Neural cell (in vitro differentiated cells): Measurements from ENCODE around the gene KLF12. TPM values are rescaled to one million over a fixed set of nuclear protein-coding genes. Genes with fewer than 3 reads are reported as not detected.

Experiments used
- H2AFZ ChIP-seq: fragments of 200-600, 300-800 bp; sonication (generic), shearing (Covaris generic); 2 replicates; pipeline ENCODE4 v1.6.0; 2014; ENCODE audit warnings: low read depth, mild to moderate bottlenecking, antibody characterized with exemption, low read length, moderate library complexity
- H3F3A ChIP-seq: fragments of 200-600 bp; shearing (Covaris generic); 2 replicates; pipeline ENCODE4 v1.6.1; 2016; ENCODE audit warnings: mild to moderate bottlenecking, moderate library complexity, mixed read lengths, antibody characterized with exemption, low read length; ENCODE audit not compliant: insufficient read depth, poor library complexity, severe bottlenecking
- H3K27ac ChIP-seq: fragments of 200-600, 300-800 bp; sonication (generic), shearing (Covaris generic); 2 replicates; pipeline ENCODE4 v1.5.1; 2014; ENCODE audit warnings: mild to moderate bottlenecking, low read length, moderate library complexity
- H3K27me3 ChIP-seq: fragments of 300-800, 200-600 bp; sonication (generic), shearing (Covaris generic); 2 replicates; pipeline ENCODE4 v1.6.0; 2014; ENCODE audit warnings: mild to moderate bottlenecking, low read depth, low read length, moderate library complexity; ENCODE audit not compliant: insufficient read depth
- H3K36me3 ChIP-seq: fragments of 300-800, 200-600 bp; sonication (generic), shearing (Covaris generic); 2 replicates; pipeline ENCODE4 v1.5.1; 2014; ENCODE audit warnings: mild to moderate bottlenecking, antibody characterized with exemption, low read length, moderate library complexity; ENCODE audit not compliant: insufficient read depth
- H3K4me2 ChIP-seq: fragments of 300-800, 200-600 bp; sonication (generic), shearing (Covaris generic); 2 replicates; pipeline ENCODE4 v1.6.0; 2014; ENCODE audit warnings: mild to moderate bottlenecking, low read length
- H3K4me3 ChIP-seq: fragments of 300-800, 200-600 bp; sonication (generic), shearing (Covaris generic); 2 replicates; pipeline ENCODE4 v1.5.1; 2014; ENCODE audit warnings: mild to moderate bottlenecking, low read length, moderate library complexity
- H3K79me2 ChIP-seq: fragments of 200-600 bp; shearing (Covaris generic); replicated peaks from 2 replicates; pipeline ENCODE4 v1.6.0; 2014; ENCODE audit warnings: mild to moderate bottlenecking, low read length, moderate library complexity; ENCODE audit not compliant: insufficient read depth
- H3K9ac ChIP-seq: fragments of 300-800, 200-600 bp; sonication (generic), shearing (Covaris generic); 2 replicates; pipeline ENCODE4 v1.6.1; 2016; ENCODE audit warnings: mild to moderate bottlenecking, low read length, mixed read lengths
- H3K9me2 ChIP-seq: fragments of 200-600 bp; shearing (Covaris generic); 2 replicates; pipeline ENCODE4 v1.6.1; 2016; ENCODE audit warnings: mild to moderate bottlenecking, low read length, mixed read lengths; ENCODE audit not compliant: insufficient read depth
- H3K9me3 ChIP-seq: fragments of 200-600, 300-800 bp; sonication (generic), shearing (Covaris generic); 2 replicates; pipeline ENCODE4 v1.6.1; 2016; ENCODE audit warnings: mild to moderate bottlenecking, mixed run types, low read length, moderate library complexity, mixed read lengths
- H4K20me1 ChIP-seq: fragments of 200-600 bp; shearing (Covaris generic); 2 replicates; pipeline ENCODE4 v1.6.1; 2016; ENCODE audit warnings: mild to moderate bottlenecking, mixed run types; ENCODE audit not compliant: insufficient read depth
- CTCF ChIP-seq: fragments of 450-650 bp; IDR thresholded peaks from 2 replicates; pipeline ENCODE4 v1.5.1; 2014; ENCODE audit warnings: antibody characterized with exemption, mild to moderate bottlenecking, moderate library complexity; ENCODE audit not compliant: poor library complexity, severe bottlenecking
- EP300 ChIP-seq: fragments of 450-650 bp; conservative IDR thresholded peaks from 2 replicates; pipeline ENCODE4 v1.6.1; 2014; ENCODE audit warnings: antibody characterized with exemption, mild to moderate bottlenecking, moderate library complexity; ENCODE audit not compliant: poor library complexity, severe bottlenecking
- EZH2 ChIP-seq: fragments of 200-600, 300-800 bp; shearing (Covaris generic), sonication (generic); IDR thresholded peaks from 2 replicates; pipeline ENCODE4 v1.6.1; 2014; ENCODE audit warnings: antibody characterized with exemption, low read length, borderline replicate concordance, mild to moderate bottlenecking; ENCODE audit not compliant: insufficient read depth, poor library complexity, severe bottlenecking
- MXI1 ChIP-seq: fragments of 450-650 bp; conservative IDR thresholded peaks from 2 replicates; pipeline ENCODE4 v1.6.1; 2014; ENCODE audit warnings: antibody characterized with exemption, mild to moderate bottlenecking; ENCODE audit not compliant: poor library complexity, severe bottlenecking
- POLR2AphosphoS5 ChIP-seq: IDR thresholded peaks from 2 replicates; pipeline ENCODE4 v1.6.1; 2012
- RAD21 ChIP-seq: fragments of 450-650 bp; conservative IDR thresholded peaks from 2 replicates; pipeline ENCODE4 v1.6.1; 2014; ENCODE audit warnings: antibody characterized with exemption, mild to moderate bottlenecking, moderate library complexity
- REST ChIP-seq: IDR thresholded peaks from 2 replicates; pipeline ENCODE4 v1.6.1; 2012; ENCODE audit warnings: borderline replicate concordance
- SMC3 ChIP-seq: fragments of 450-650 bp; conservative IDR thresholded peaks from 2 replicates; pipeline ENCODE4 v1.6.1; 2014; ENCODE audit warnings: antibody characterized with exemption, mild to moderate bottlenecking, moderate library complexity; ENCODE audit not compliant: poor library complexity
- TAF1 ChIP-seq: IDR thresholded peaks from 2 replicates; pipeline ENCODE4 v1.6.1; 2012; ENCODE audit warnings: low read depth
- polyA plus RNA-seq: library from polyadenylated mRNA; depleted of rRNA; stranded (reverse); fragments of >200 nt; gene quantifications from 2 replicates; pipeline ENCODE4 v1.2.3, GENCODE V29; 2014

KLF12 gene
- polyA plus RNA-seq, 1 donor from 2014 or later: 53.5 TPM

GRCh38 chr13:74148352-74148751 lies 14.1 kb upstream of the KLF12 start:
- no peak overlapping the region for H2AFZ ChIP-seq
- no peak overlapping the region for H3K9ac ChIP-seq
- H3K4me3 ChIP-seq: no peak overlapping the region
- no peak overlapping the region for H3K4me2 ChIP-seq
- H3K79me2 ChIP-seq: no peaks in the 10 kb centered on the region
- H3K27me3 ChIP-seq: no peaks in the 10 kb centered on the region
- no peaks in the 10 kb centered on the region for H3K9me2 ChIP-seq
- H3K27ac ChIP-seq: no peak overlapping the region
- TF ChIP-seq EZH2: no peak
- no peaks in the 10 kb centered on the region for H3F3A ChIP-seq
- H3K36me3 ChIP-seq: no peaks in the 10 kb centered on the region
- H4K20me1 ChIP-seq: no peaks in the 10 kb centered on the region
- no peaks in the 10 kb centered on the region for H3K9me3 ChIP-seq

- Histone ChIP-seq H3K4me2 (no peak overlapping the region), H2AFZ (no peak overlapping the region), H3K9me3 (no peaks in the 10 kb centered on the region), H3K4me3 (no peak overlapping the region), H3K27me3 (no peaks in the 10 kb centered on the region), H3K27ac (no peak overlapping the region), H3K9me2 (no peaks in the 10 kb centered on the region), H4K20me1 (no peaks in the 10 kb centered on the region), H3K79me2 (no peaks in the 10 kb centered on the region), H3K36me3 (no peaks in the 10 kb centered on the region), H3F3A (no peaks in the 10 kb centered on the region), H3K9ac (no peak overlapping the region)
- no peak for TF ChIP-seq MXI1
- no peak for TF ChIP-seq TAF1
- no peak for TF ChIP-seq CTCF
- no peak for TF ChIP-seq RAD21
- no peak for TF ChIP-seq EP300
- TF ChIP-seq SMC3: no peak
- no peak for TF ChIP-seq EZH2
- no peak for TF ChIP-seq REST
- TF ChIP-seq POLR2AphosphoS5: no peak
Observed at GRCh38 chr13:74145249-74145975, 11.2 kb upstream of the KLF12 start.
